HG03066 (cell line): Measurements from ENCODE around the gene RAB21.

Source experiments
- ATAC-seq: cut with Tn5 transposase; IDR thresholded peaks from one replicate; pipeline ENCODE4 v1.9.1; 2021; ENCODE audit warnings: low read depth; ENCODE audit not compliant: unreplicated experiment

Gene RAB21

GRCh38 chr12:71754461-71755145 is at the start of gene RAB21:
TSS of gene RAB21 (plus strand) at chr12:71754863. CDS start at chr12:71755130, 267 bp downstream.
- ATAC-seq, result peak; percentile 94

GRCh38 chr12:71704920-71705319 is 49.7 kb upstream of the RAB21 start:
- no peak for ATAC-seq

DNA sequence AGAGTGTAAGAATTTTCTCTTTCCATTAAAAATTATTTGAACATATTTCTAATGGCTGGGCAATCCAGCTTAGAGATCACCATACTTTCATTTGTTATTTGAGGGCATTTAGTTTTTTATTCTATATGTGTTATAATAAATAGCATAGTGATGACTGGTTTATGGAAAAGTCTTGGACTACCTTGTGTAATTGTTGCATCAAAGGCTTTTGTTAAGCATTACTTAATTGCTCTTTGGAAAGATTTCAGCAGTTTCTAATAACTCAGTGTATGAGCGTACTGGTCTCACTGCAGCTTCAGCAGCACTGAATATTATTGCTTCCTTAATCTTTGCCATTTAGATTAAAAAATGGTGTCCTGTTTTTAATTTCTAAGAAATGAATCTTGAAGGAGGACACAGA is 46.0 kb upstream of the RAB21 start:
- ATAC-seq, result no peak

GRCh38 chr12:71710276-71711125 is 44.2 kb upstream of the RAB21 start:
- ATAC-seq, result no peak

DNA sequence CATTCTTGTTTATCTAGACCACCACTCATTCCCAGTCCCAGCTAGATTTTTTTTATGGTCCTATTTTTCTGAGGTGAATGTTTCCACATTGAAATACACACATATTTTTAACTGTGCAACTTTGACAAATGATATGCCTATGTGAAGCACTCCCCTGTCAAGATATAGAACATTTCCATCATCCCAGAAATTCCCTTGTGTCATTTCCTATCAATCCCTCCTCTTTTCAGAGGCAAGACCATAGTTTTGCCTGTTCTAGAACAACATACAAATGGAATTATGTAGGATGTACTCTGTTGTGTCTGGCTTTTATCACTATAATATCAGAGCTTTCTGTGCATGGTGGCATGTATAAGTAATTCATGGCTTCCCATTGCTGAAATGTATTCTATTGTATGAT is 36.1 kb upstream of the RAB21 start:
- no peak for ATAC-seq

GRCh38 chr12:71719647-71720370 is 34.9 kb upstream of the RAB21 start:
- ATAC-seq, result no peak

DNA sequence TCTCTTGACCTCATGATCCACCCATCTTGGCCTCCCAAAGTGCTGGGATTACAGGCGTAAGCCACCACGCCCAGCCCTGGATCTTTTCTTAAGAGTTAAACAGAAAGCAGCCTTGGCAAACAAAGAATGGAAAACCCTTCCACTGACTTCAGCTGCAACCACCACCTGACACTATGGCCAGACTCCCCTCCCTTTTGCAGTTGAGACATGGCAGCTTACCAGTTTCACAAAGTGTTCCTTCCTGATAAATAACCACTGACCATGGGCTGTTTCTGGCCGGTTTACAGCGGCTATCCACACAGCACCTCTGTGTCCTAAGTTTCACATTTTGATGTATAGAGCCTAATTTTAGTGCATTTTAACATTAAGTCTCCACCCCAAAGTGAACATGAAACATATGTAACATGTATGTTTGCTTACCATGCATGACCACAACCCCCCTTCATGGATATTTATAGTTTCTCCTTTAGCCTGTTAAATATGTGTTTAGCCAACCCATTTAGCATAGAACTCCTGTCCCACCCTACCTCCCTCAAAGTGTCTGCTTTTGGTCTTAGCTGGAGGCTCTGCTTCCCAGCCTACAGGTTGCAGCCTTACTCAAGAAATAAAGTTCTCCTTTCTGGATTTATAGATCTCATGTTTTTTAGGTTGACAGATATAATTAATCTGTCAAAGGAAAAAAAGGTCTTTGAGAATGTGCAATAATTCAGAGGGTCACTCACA is 32.7 kb upstream of the RAB21 start:
- ATAC-seq, result no peak

DNA sequence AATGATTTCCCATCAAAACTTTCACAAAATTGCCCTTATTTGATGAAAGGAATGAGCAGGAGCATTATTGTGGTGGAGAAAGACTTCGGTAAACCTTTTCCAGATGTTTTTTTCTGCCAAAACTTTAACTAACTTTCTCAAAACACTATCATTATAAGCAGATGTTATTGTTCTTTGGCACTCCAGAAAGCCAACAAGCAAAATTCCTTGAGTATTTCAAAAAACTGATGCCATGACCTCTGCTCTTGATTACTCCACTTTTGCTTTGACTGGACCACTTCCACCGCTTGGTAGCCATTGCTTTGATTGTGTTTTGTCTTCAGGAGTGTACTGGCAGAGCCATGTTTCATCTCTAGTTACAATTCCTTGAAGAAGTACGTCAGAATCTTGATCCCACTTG is 29.7 kb upstream of the RAB21 start:
- no peak for ATAC-seq

DNA sequence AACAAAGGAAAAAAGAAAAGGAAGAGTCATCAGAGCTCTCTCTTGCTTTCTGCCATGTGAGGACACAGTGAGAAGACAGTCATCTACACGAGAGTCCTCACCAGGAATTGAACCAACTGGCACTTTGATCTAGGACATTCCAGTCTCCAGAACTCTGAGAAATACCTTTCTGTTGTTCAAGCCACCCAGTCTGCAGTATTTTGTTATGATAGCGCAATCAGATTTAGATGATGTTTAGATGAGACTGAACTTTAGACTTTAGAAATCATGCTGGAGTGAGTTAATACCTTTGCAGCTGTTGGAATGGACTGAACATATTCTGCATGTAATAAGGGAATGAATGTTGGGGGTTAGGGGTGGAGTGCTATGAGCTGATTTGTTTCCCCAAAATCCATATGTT is 28.1 kb upstream of the RAB21 start:
- no peak for ATAC-seq

DNA sequence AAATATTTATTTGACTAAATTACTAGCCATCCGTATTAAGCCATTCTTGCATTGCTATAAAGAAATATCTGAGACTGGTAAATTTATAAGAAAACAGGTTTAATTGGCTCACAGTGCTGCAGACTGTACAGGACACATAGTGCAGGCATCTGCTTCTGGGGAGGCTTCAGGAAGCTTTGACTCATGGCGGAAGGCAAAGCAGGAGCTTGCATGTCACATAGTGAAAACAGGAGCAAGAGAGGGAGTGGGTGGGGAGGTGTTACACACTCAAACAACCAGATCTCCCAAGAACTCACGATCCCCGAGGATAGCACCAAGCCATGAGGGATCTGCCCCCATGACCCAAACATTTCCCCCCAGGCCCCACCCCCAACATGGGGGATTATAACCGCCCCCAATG is 26.7 kb upstream of the RAB21 start:
- ATAC-seq, result no peak

DNA sequence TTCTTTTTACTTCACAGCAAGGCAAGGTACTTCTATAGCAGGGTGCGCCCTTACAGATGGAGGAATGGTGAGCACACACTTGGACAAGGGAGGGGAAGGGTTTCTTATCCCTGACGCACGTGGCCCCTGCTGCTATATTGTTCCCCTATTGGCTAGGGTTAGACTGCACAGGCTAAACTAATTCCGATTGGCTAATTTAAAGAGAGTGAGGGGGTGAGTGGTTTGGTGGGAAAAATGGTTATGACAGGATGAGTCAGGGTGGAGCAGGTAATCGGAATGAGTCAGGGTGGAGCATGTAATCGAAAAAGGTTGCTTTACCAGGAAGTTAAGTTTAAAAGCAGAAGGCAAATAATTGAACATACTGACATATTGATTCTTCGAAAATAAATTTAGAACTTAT is 23.7 kb upstream of the RAB21 start:
- ATAC-seq, result no peak

- no peak for ATAC-seq
These were observed 23.0 kb upstream of the RAB21 start for GRCh38 chr12:71731439-71732356.

GRCh38 chr12:71732357-71732712 is 22.3 kb upstream of the RAB21 start:
- ATAC-seq, result no peak

GRCh38 chr12:71737197-71737596 is 17.5 kb upstream of the RAB21 start:
- ATAC-seq, result no peak

GRCh38 chr12:71742998-71743397 is 11.7 kb upstream of the RAB21 start:
- ATAC-seq, result no peak

DNA sequence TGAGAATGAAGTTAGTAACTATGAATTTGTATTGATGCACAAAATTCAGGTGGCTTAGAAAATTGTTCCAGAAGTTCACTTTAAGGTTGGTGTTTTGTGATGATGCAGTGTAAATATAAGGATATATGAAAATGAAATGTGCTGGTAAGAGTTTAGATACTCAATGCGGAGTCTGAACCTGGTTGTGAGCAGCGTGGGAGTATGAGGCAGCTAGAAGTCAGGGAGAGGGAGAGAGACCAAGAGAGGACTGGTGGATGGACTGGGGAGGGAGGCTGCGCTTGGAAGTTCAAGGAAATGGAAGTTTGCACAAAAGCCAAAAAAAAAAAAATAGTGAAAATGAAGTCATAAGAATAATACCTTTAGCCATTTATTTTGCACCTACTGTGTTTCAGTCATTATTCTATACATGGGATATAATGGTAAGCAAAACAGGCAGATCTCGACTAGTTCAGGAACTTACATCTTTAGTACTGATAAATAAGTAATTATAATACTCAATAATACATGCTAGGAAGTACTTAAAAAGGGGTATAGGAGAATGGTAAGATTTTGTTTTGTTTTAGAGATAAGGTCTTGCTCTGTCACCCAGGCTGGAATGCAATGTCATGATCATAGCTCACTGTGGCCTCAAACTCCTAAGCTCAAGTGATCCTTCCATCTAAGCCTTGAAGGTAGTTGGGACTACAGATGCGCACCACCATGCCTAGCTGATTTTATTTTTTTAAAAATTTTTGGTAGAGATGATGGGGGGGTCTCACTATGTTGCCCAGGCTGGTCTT is 10.0 kb upstream of the RAB21 start:
- no peak for ATAC-seq

DNA sequence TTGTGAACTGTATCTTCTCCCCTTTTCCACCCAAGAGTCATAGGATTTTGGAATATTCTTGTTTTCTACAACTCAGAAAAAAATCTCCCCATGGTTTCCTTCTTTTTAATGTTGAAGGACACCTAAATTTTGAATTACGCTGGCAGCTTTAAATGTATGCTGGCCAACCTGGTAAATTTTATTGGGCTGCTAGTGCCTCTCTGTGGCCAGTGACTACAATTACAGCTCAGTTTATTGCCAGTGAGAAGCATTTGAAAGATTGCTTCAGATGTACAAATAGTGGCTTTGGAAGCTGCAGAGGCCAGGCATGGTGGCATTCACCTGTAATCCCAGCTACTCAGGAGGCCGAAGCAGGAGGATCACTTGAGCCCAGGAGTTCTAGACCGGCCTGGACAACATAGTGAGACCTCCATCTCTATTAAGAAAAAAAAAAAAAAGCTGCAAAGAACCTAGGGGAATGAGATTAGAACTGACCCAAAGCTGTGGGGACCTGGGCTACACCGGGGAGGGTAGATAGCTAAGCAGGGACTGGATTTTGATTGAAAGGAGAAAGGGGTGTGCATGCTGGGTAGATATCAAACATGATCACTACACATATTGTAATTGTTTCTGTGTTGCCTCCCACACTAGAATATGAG is 7.6 kb upstream of the RAB21 start:
- ATAC-seq, result peak; percentile 88

DNA sequence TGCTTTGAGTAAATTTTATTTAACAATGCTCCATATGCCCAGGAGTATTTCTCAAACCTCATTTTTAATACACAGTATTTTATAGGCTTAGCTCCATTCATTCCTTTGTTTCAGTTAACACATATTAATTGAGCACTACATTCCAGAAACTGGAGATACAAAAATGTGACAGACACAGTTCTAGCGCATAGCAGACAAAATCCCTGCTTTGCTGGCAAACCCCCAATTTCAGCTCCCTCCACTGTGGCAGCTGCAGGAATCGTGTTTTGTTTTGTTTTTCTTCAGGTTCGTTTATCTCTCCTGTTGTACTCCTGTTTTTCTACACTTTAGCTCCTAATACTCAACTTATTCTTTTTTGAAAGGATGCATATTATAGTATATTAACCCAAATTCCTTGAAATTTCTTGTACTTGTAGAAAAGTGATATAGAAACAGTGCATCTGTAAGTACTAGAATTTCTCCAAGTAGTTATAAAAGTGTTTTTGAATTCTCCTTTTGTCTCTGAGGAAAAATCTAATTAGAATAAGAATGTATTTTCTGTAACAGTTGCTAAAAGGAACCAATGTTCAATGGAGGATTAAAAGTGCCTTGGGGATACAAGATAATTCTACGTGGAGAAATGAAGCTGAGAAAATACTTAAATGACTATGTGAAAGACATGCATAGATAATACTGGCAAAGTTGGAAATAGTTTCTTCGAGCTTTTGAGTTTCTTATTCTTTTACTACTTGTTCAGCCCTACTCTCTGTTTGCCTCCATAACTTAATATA is 6.4 kb upstream of the RAB21 start:
- no peak for ATAC-seq
